ENCODE measurements around the gene TSHZ2.
A peak's percentile ranks its signal among the peaks of the same experiment; 100 is the strongest.
"Not testable (repeated sequence)": the region's sequence is repeated elsewhere in the genome, so short reads cannot be mapped to it uniquely, and the experiment has no call there.

TSHZ2 gene

GRCh38 chr20:52998268-52998667, 26.1 kb downstream of the TSHZ2 start:
- no peak for DNase-seq

GRCh38 chr20:52999040-52999439, 26.9 kb downstream of the TSHZ2 start:
- no peak for DNase-seq

GRCh38 chr20:53001498-53002301, 29.5 kb downstream of the TSHZ2 start:
- DNase-seq, result no peak

- no peak for DNase-seq
Observed at GRCh38 chr20:53002786-53003185, 30.6 kb downstream of the TSHZ2 start.

GRCh38 chr20:53003420-53004154, 31.4 kb downstream of the TSHZ2 start:
- DNase-seq, result peak; percentile 63

GRCh38 chr20:53004267-53004813, 32.2 kb downstream of the TSHZ2 start:
- no peak for DNase-seq

- no peak for DNase-seq
Observed at GRCh38 chr20:53009979-53010735, 38.0 kb downstream of the TSHZ2 start.

GRCh38 chr20:53011640-53012039, 39.5 kb downstream of the TSHZ2 start:
- no peak for DNase-seq

GRCh38 chr20:53013183-53013582, 41.0 kb downstream of the TSHZ2 start:
- DNase-seq, result no peak

GRCh38 chr20:53013847-53014246, 41.7 kb downstream of the TSHZ2 start:
- DNase-seq, result no peak

GRCh38 chr20:53016071-53016470, 43.9 kb downstream of the TSHZ2 start:
- DNase-seq, result no peak

GRCh38 chr20:53016534-53017042, 44.4 kb downstream of the TSHZ2 start:
- no peak for DNase-seq

- DNase-seq, result no peak
Observed at GRCh38 chr20:53017206-53017605, 45.0 kb downstream of the TSHZ2 start.

GRCh38 chr20:53019464-53019863, 47.3 kb downstream of the TSHZ2 start:
- DNase-seq, result no peak

GRCh38 chr20:53020376-53020775, 48.2 kb downstream of the TSHZ2 start:
- no peak for DNase-seq

- no peak for DNase-seq
Observed at GRCh38 chr20:53020834-53021233, 48.7 kb downstream of the TSHZ2 start.

- DNase-seq, result peak; percentile 17
Observed at GRCh38 chr20:53021934-53022333, 49.8 kb downstream of the TSHZ2 start.

GRCh38 chr20:53023732-53024520, 51.8 kb downstream of the TSHZ2 start:
- peak; percentile 45 for DNase-seq

- not testable (repeated sequence) for DNase-seq
Observed at GRCh38 chr20:53024653-53025052, 52.5 kb downstream of the TSHZ2 start.

GRCh38 chr20:53027089-53027488, 54.9 kb downstream of the TSHZ2 start:
- no peak for DNase-seq

- peak; percentile 54 for DNase-seq
Observed at GRCh38 chr20:53028337-53029007, 56.3 kb downstream of the TSHZ2 start.

- DNase-seq, result no peak
Observed at GRCh38 chr20:53030061-53030460, 57.9 kb downstream of the TSHZ2 start.
